OCI-LY1 (cell line): Measurements from ENCODE around the gene CYP21A2.
"Not testable (repeated sequence)": the region's sequence is repeated elsewhere in the genome, so short reads cannot be mapped to it uniquely, and the experiment has no call there.

ENCODE experiments used
- CTCF ChIP-seq: fragments of 200-600 bp; sonication (generic), shearing (Covaris generic); IDR thresholded peaks from 2 replicates; pipeline ENCODE4 v1.5.1; 2017; ENCODE audit warnings: mild to moderate bottlenecking, antibody characterized with exemption, low read length, moderate library complexity, mixed read lengths
- EZH2 ChIP-seq: fragments of 200-600 bp; sonication (generic), shearing (Covaris generic); IDR thresholded peaks from 2 replicates; pipeline ENCODE4 v1.8.0; 2017; ENCODE audit warnings: borderline replicate concordance, mixed run types, mild to moderate bottlenecking, antibody characterized with exemption, low read length, moderate library complexity, mixed read lengths

- TF ChIP-seq CTCF, EZH2: not testable (repeated sequence)
These were observed 6.7 kb downstream of the CYP21A2 start for GRCh38 chr6:32044916-32045315.
